ENCODE results near the gene DIAPH3.

DNA sequence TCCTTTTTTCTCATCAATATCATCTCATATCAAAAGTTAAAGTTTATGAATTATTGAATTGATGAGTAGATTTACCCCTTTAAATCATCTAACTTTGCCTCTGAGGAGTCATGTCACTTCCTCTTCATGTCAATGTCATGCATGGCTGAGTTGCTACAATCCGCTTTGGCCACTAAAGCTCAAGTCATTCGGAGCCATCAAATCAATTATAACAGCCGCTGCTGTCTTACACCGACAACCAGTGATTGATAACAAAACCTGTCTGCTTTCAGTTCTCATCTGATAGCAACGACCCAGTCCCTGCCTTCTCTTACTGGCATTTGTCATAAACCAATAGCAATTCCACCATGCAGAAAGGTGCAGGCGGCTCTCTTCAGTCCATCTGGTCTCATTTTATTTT is 429.3 kb downstream of the DIAPH3 start:
- TF ChIP-seq, protein P1, sequence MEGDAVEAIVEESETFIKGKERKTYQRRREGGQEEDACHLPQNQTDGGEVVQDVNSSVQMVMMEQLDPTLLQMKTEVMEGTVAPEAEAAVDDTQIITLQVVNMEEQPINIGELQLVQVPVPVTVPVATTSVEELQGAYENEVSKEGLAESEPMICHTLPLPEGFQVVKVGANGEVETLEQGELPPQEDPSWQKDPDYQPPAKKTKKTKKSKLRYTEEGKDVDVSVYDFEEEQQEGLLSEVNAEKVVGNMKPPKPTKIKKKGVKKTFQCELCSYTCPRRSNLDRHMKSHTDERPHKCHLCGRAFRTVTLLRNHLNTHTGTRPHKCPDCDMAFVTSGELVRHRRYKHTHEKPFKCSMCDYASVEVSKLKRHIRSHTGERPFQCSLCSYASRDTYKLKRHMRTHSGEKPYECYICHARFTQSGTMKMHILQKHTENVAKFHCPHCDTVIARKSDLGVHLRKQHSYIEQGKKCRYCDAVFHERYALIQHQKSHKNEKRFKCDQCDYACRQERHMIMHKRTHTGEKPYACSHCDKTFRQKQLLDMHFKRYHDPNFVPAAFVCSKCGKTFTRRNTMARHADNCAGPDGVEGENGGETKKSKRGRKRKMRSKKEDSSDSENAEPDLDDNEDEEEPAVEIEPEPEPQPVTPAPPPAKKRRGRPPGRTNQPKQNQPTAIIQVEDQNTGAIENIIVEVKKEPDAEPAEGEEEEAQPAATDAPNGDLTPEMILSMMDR (IDR thresholded peaks at IDR 0.05) = no peak
- no peak for TF ChIP-seq ZFX (IDR thresholded peaks at IDR 0.05; ENCODE audit: borderline replicate concordance)

Data from 22Rv1 (cell line).